ENCODE data around the gene CIT.

The CIT gene

GRCh38 chr12:119808441-119808840, 68.7 kb downstream of the CIT start:
- no peak for DNase-seq (ENCODE audit: low read depth in 2 of 3, low spot score in 1 of 3)

DNA sequence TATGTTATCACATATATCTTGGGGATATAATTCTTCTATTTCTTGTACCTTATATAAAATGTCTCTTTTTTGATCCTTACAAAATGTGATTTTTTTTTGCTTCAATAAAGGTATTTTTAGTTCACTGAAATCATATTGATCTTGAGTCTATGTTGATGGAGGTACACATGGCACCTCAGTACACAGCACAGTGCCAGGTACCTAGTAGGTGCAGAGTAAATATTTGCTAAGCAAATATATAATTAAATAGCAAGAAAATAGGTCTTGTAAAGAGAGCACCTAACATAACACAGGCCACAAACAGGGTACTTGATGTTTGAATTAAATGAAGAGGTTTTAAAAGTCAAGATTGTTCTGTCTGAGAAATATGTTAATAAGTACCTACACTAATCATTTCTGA, 69.7 kb downstream of the CIT start:
- DNase-seq (ENCODE audit: low read depth in 2 of 3, low spot score in 1 of 3), result no peak

- no peak for DNase-seq (ENCODE audit: low read depth in 2 of 3, low spot score in 1 of 3)
Measured at GRCh38 chr12:119804011-119804641, 73.0 kb downstream of the CIT start.

- DNase-seq (ENCODE audit: low read depth in 2 of 3, low spot score in 1 of 3), result no peak
Measured at GRCh38 chr12:119803381-119803791, 73.7 kb downstream of the CIT start.

DNA sequence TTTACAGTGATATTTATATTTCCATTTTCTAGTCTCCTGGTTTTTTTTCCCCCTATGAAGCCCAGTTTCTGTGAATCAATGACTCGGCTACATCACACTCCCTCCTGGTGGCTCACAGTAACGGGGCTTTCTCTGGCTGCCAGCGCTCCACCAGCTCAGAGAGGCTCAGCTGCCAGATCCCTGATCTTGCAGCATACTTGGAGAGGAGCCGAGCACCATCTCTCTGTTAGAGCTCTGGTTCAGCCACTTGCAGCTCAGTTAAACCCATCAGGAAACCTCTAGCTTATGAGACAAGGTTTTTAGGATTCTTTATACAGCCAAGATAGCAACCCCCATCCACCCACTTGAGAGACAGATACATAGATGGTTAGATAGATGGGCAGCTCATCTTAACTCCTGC, 74.6 kb downstream of the CIT start:
- no peak for DNase-seq (ENCODE audit: low read depth in 2 of 3, low spot score in 1 of 3)

DNA sequence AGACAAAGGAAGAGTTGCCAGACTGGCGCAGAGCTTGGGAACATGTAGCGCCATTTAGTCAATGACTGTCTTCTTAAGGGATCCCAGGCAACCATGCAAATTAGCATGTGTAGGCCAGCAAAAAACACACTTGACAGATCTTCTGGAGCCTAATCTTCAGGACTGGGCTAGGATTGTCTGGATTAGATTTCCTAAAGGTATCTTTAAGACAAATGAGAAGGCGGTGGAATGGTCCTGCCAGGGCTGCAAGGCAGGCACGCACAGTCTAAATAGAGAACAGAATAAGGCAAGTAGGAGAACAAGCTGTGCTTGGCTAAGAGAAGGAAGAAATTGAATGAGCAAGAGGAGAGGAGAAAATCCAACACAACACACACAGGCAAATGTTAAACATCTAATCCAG, 80.0 kb downstream of the CIT start:
- DNase-seq (ENCODE audit: low read depth in 2 of 3, low spot score in 1 of 3), result no peak

GRCh38 chr12:119796292-119796691, 80.8 kb downstream of the CIT start:
- no peak for DNase-seq (ENCODE audit: low read depth in 2 of 3, low spot score in 1 of 3)

GRCh38 chr12:119791453-119791852, 85.7 kb downstream of the CIT start:
- no peak for DNase-seq (ENCODE audit: low read depth in 2 of 3, low spot score in 1 of 3)

DNA sequence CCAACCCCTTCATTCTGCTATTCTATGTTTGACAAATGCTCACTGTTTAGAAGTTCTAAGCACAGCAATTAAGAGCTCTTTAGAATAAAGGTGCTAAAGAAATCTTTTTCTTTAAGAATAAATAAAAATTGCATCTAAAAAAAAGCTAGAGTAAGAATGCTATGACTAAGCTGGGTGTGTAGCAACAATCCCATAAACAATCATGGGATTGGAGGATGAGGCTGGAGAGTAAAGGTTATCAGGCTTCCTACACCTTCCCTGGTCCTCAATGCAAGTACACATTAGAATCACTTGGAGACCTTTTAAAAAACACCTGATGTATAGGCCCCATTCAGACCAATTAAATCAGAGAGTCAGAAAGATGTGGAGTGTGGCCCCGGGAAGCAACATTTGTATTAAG, 88.3 kb downstream of the CIT start:
- no peak for DNase-seq (ENCODE audit: low read depth in 2 of 3, low spot score in 1 of 3)

GRCh38 chr12:119786539-119786938, 90.6 kb downstream of the CIT start:
- no peak for DNase-seq (ENCODE audit: low read depth in 2 of 3, low spot score in 1 of 3)

DNA sequence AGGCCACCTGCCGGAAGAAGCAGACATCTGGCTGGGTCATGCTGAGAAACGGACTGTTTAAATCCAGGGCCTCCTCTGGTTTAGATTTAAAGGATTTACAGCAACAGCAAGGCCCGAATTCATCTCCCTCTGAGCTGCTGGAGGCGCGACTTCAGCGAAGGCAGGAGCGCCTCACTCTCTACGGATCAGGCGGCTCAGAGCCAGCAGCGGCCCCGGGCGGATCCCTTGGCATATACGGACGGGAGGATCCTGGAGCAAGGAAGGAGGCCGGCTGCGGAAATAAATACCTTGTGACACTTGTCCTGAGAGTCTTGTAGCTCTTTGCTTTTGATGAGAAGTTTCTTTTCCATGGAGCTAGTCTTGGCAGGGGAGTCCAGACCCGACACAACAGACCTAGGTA, 92.4 kb downstream of the CIT start:
- DNase-seq (ENCODE audit: low read depth in 2 of 3, low spot score in 1 of 3), result no peak

- no peak for DNase-seq (ENCODE audit: low read depth in 2 of 3, low spot score in 1 of 3)
Measured at GRCh38 chr12:119783787-119784186, 93.3 kb downstream of the CIT start.

- DNase-seq (ENCODE audit: low read depth in 2 of 3, low spot score in 1 of 3), result no peak
Measured at GRCh38 chr12:119781804-119782203, 95.3 kb downstream of the CIT start.

- no peak for DNase-seq (ENCODE audit: low read depth in 2 of 3, low spot score in 1 of 3)
Measured at GRCh38 chr12:119780786-119781434, 96.2 kb downstream of the CIT start.

GRCh38 chr12:119775246-119775895, 101.7 kb downstream of the CIT start:
- DNase-seq (ENCODE audit: low read depth in 2 of 3, low spot score in 1 of 3), result no peak

DNA sequence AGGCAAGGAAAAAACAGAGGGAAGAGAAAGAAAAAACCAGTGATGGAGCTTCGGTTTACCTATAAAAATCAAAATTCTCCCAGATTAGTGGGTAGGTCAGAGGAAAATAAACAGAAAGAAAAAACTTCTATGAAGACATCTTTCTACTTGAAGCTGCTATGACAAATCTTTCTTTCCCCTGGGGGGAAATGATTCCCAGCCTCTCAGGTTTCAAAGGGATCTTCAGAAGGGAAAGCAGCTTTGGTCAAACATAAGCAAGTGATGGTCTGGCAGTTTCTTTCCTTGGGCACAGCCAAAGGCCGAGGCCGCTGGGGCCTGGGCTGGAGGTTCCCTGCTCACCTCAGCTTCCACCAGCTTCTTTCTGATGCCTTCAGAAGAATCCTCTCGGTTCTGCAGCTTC, 104.7 kb downstream of the CIT start:
- no peak for DNase-seq (ENCODE audit: low read depth in 2 of 3, low spot score in 1 of 3)

DNA sequence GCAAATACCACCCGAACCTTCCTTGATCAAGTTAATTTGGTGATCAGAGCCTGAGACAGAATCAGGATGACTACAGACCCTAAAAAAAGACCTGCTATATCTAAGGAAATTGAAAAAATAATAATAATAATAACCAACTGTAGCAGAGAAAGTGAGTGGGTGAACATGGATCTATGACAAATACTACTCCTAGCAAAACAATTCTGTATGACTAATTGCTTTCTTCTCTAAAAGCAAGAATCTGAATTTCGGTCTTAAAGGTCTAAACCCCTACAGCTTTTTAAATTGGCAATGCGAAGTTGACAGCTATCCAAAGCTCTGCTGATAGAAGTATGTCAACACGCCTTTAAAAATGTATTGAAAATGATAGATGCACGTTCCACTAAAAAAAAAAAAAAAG, 107.0 kb downstream of the CIT start:
- no peak for DNase-seq (ENCODE audit: low read depth in 2 of 3, low spot score in 1 of 3)

- no peak for DNase-seq (ENCODE audit: low read depth in 2 of 3, low spot score in 1 of 3)
Measured at GRCh38 chr12:119762619-119763018, 114.5 kb downstream of the CIT start.

DNA sequence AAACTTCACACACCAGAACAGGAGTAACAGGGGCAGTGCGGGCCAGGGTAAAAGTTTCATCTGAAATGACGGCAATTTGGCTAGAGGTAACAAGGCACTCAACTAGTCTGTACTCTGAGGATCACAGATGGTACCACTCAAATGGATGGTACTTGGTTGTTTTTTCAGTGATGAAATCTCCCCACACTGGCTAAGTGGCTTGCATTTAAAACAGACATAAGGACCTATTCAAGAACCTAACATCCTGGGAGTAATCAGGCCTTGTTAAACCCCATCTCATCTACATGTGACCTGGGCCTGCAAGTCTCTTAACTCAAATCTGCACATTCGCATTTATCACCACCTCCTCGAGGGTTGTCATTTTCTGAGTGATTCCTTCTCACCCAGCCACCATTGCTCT, 118.4 kb downstream of the CIT start:
- DNase-seq (ENCODE audit: low read depth in 2 of 3, low spot score in 1 of 3), result no peak

DNA sequence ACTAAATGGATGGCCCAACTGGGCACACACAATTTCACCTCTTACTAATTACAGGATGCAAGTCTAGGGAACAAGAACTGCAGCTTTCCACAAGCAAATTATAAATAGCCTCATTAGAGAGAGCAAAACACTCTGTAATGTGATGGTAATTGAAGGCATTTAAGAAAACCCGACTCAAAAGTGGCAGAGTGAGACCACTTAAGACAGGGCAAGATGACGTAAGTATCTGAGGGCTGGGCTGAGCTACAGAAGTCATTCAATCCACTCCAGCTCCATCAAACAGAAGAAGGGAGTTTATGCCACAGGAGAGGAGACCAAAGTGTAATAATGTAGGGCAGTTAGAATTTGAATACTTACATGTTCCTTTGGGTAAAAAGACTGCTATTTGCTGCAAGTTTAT, 118.9 kb downstream of the CIT start:
- no peak for DNase-seq (ENCODE audit: low read depth in 2 of 3, low spot score in 1 of 3)

DNA sequence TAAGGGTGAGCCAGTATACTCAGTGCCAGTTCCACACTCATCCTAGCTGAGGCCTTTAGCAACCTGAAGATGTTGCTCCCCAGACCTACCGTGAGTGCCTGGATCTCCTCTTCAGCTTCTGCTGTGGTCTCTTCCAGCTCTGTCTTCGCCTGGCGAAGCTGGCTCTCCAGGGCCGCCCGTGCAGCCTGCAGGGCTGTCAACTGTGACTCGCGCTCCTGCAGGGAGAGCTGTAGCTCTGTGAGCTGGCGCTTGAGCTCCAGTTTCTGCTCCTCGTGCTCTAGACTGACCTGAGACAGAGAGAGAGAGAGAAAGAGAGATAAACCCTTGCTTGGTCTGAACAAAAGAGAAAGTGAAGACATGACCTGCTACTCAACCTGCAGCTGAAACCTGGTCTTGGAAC, 125.2 kb downstream of the CIT start:
- no peak for DNase-seq (ENCODE audit: low read depth in 2 of 3, low spot score in 1 of 3)

- DNase-seq (ENCODE audit: low read depth in 2 of 3, low spot score in 1 of 3), result no peak
Measured at GRCh38 chr12:119749666-119750065, 127.5 kb downstream of the CIT start.

GRCh38 chr12:119748497-119748896, 128.6 kb downstream of the CIT start:
- no peak for DNase-seq (ENCODE audit: low read depth in 2 of 3, low spot score in 1 of 3)
